ENCODE measurements around the gene NOL4L. TPM values are rescaled to one million over a fixed set of nuclear protein-coding genes. Genes with fewer than 3 reads are reported as not detected.

The NOL4L gene
- total and polyA plus RNA-seq, 10 donors = 3.4 to 45.4 (median 28.6) TPM

DNA sequence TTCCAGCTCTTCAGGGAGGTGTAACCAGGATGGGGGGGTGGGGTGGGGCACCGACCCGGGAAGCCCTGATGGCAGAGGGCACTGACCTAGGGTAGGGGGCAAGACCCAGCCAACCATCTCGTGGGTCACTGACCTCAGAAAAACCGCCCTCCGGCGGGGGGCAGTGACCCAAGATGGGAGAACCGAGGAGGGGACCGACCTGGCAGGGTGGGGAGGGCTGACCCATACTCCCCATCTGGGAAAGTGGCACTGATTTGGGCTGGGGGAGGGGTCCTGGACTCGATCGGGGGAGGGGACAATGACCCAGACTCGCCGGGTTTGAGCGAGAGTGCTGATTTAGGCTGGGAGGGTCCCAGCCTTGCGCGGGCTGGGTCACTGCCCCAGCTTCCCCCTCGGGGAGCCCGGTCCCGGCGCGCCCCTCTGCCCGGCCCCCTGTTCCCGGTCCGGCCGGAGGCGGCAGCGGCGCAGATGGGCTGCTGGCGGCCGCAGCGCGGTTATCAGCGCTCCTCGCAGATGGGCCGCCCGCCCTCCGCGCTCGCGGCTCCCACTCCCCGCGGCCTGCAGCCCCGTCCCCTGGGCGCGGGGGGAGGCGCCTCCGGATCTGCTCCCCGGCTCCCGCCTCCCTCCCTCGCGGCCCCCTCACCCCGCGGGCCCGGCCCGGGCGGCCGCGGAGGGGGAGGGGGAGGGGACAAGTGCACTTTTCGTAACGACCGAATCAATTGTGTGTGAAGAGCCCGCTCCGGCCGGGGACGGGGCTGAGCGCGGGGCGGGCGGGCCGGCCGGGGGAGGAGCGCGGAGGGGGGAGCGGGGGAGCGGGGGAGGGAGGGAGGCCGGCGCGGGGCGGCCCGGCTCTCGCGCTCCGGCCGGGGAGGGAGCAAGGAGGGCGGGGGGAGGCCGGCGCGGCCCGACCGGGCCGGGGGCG lies 2.2 kb downstream of the NOL4L start:
- H3K9me3 ChIP-seq = no peaks in the 10 kb centered on the region
- intact Hi-C loops (cut with DNase I; ENCODE audit: low total_unique reads) = loop anchor here (10.0 kb wide), 1 partner anchor 48 kb away; no protein-coding TSS in a partner anchor
- peak overlapping the region; percentile 69 to 94 (median 80) for H3K4me3 ChIP-seq
- no peaks in the 10 kb centered on the region for H3K36me3 ChIP-seq
- 5 to 9% (median 6%) methylated on average over 36 to 89 of the region's 91 CpGs for WGBS, 5 donors
- peak overlapping the region; percentile 47 to 89 (median 78) for H3K27ac ChIP-seq
- DNase-seq = peak; percentile 81
- TF ChIP-seq, protein P1, sequence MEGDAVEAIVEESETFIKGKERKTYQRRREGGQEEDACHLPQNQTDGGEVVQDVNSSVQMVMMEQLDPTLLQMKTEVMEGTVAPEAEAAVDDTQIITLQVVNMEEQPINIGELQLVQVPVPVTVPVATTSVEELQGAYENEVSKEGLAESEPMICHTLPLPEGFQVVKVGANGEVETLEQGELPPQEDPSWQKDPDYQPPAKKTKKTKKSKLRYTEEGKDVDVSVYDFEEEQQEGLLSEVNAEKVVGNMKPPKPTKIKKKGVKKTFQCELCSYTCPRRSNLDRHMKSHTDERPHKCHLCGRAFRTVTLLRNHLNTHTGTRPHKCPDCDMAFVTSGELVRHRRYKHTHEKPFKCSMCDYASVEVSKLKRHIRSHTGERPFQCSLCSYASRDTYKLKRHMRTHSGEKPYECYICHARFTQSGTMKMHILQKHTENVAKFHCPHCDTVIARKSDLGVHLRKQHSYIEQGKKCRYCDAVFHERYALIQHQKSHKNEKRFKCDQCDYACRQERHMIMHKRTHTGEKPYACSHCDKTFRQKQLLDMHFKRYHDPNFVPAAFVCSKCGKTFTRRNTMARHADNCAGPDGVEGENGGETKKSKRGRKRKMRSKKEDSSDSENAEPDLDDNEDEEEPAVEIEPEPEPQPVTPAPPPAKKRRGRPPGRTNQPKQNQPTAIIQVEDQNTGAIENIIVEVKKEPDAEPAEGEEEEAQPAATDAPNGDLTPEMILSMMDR (IDR thresholded peaks at IDR 0.05 in 8 of 11, conservative IDR thresholded peaks at IDR 0.05 in 3 of 11) = no peak
- TF ChIP-seq POLR2A (IDR thresholded peaks at IDR 0.05) = no peak
- TF ChIP-seq POLR2AphosphoS5 (IDR thresholded peaks at IDR 0.05) = no peak
- H3K4me1 ChIP-seq = peaks cover 24 to 83% (median 57%) of the 10 kb centered on the region in 6 donors
- peaks cover 0 to 58% (median 6%) of the 10 kb centered on the region in 7 donors for H3K27me3 ChIP-seq (replicated peaks in 1 of 7)

DNA sequence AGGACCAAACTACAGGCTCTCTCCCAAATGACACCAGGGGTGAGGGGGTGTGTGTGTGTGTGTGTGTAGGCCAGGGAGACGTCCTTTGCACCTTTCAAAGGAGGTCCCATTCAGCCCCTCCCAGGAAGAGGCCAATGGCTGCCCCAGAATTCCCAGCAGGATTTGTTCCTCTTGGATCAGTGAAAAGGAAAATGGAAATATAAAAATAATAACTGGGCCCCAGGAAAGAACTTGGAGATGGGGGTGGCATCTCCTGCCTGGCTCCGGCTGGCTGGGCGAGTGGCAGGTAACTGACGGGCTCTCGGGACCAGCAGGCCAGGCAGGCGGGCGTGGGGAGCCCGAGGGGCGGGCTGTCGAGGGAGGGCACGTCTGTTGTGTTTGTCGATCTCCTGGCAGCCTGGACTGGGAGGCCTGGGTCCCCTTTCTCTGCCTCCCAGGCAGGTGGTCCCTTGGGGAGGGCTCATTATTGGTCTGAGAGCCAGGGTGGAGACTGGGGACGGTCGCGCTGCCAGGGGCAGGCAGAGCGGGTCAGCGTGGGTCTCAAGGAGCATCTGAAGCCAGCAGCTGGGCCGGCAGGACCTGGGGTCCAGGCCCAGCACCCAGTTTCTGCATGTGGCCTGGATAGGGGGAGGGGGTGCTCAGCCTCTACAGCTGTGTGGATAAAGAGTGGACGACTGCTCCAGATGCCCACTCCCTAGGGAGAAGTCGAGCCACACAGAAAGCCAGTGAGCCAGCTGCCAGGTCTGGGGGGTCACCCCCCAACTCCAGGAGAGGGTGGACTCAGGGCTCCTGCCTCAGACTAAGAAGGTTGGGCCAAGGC lies 3.1 kb downstream of the NOL4L start:
- Histone ChIP-seq H3K36me3 (no peaks in the 10 kb centered on the region), H3K27me3 (replicated peaks in 1 of 7) (peaks cover 0 to 51% (median 6%) of the 10 kb centered on the region in 7 donors), H3K4me1 (peaks cover 24 to 89% (median 61%) of the 10 kb centered on the region in 6 donors), H3K4me3 (peak overlapping the region in 3 of 8 donors; percentile 79 to 94 (median 82)), H3K9me3 (no peaks in the 10 kb centered on the region), H3K27ac (peak overlapping the region in 6 of 8 donors; percentile 20 to 89 (median 80))
- no peak for DNase-seq
- intact Hi-C loops (cut with DNase I; ENCODE audit: low total_unique reads) = loop anchor here (10.0 kb wide), 1 partner anchor 47 kb away; no protein-coding TSS in a partner anchor
- TF ChIP-seq, protein P1 (IDR thresholded peaks at IDR 0.05 in 8 of 11, conservative IDR thresholded peaks at IDR 0.05 in 3 of 11) = no peak
- TF ChIP-seq POLR2AphosphoS5 (IDR thresholded peaks at IDR 0.05) = no peak
- no peak for TF ChIP-seq POLR2A (IDR thresholded peaks at IDR 0.05)
- 70 to 84% (median 73%) methylated on average over 17 to 20 of the region's 20 CpGs for WGBS, 5 donors

DNA sequence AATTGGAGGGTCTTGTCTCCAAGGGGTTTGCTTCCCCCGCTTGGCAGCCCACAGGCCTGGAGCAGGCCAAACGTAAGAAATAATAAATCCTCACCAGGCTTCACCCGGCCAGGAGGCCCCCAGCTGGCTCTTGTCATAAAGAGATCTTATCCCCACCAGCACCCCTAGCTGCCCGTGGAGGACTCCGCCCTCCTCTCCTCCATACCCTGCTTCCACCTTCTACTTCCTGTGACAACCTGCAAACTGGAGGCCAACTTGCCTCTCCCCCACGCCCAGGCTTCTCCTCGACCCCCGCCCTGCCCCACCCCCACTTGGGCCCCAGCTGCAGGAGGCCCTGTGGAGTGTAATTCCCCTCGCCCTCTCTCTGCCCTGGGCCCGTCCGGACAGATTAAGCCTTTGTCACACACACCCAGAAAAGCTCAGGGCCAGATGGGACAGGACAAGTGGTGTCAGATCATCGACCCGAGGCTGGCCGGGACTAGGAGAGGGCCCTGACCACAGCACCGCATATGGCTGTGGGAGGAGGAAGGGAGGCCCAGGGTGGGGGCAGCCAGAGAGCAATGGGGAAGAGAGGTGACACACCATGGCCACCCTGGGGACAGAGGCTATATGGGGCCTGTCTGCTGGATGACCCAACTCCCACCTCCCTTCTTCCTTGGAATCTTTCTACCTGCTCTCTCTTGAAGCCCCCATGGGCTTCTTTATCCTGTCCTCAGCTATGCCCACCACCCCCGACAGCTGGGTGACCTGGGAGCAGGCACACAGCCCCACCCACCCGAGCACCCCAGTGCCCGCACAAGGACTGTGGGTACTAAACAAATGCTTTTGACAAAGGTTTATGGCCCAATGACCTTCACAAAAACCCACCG lies 3.9 kb downstream of the NOL4L start:
- TF ChIP-seq POLR2A (IDR thresholded peaks at IDR 0.05) (no peak), POLR2AphosphoS5 (IDR thresholded peaks at IDR 0.05) (no peak)
- TF ChIP-seq, protein P1 (IDR thresholded peaks at IDR 0.05 in 8 of 11, conservative IDR thresholded peaks at IDR 0.05 in 3 of 11) = no peak
- Histone ChIP-seq H3K27ac (peak overlapping the region in 7 of 8 donors; percentile 20 to 89 (median 79)), H3K4me3 (no peak overlapping the region), H3K9me3 (no peaks in the 10 kb centered on the region), H3K36me3 (no peaks in the 10 kb centered on the region), H3K27me3 (replicated peaks in 1 of 7) (peaks cover 0 to 43% (median 3%) of the 10 kb centered on the region in 7 donors), H3K4me1 (peaks cover 24 to 89% (median 62%) of the 10 kb centered on the region in 6 donors)
- peak; percentile 80 for DNase-seq
- WGBS, 5 donors = 23 to 40% (median 30%) methylated on average over 15 to 19 of the region's 19 CpGs
- intact Hi-C loops (cut with DNase I; ENCODE audit: low total_unique reads) = loop anchor here (10.0 kb wide), 1 partner anchor 46 kb away; no protein-coding TSS in a partner anchor
